ENCODE results near the gene GATAD2B.

GRCh38 chr1:153951183-153951582, 28.4 kb upstream of the GATAD2B start:
- no peak for TF ChIP-seq POLR2AphosphoS5 (IDR thresholded peaks at IDR 0.05)
- no peak for TF ChIP-seq CTCF (IDR thresholded peaks at IDR 0.05; ENCODE audit: poor library complexity, severe bottlenecking)
- TF ChIP-seq SMC3 (conservative IDR thresholded peaks at IDR 0.05; ENCODE audit: poor library complexity): no peak
- TF ChIP-seq EP300 (conservative IDR thresholded peaks at IDR 0.05; ENCODE audit: poor library complexity, severe bottlenecking): no peak
- no peak for TF ChIP-seq REST (IDR thresholded peaks at IDR 0.05; ENCODE audit: borderline replicate concordance)
- no peak for TF ChIP-seq TAF1 (IDR thresholded peaks at IDR 0.05; ENCODE audit: low read depth)
- TF ChIP-seq EZH2 (IDR thresholded peaks at IDR 0.05; ENCODE audit: borderline replicate concordance, insufficient read depth, low read length, poor library complexity, severe bottlenecking): no peak
- TF ChIP-seq RAD21 (conservative IDR thresholded peaks at IDR 0.05): no peak
